GM18508 (cell line): ENCODE measurements around the gene PNKP.
"Not testable (repeated sequence)": the region's sequence is repeated elsewhere in the genome, so short reads cannot be mapped to it uniquely, and the experiment has no call there.

Source experiments
- ATAC-seq: cut with Tn5 transposase; IDR thresholded peaks from one replicate; pipeline ENCODE4 v1.9.1; 2021; ENCODE audit warnings: moderate number of reproducible peaks; ENCODE audit not compliant: insufficient read depth, unreplicated experiment

The PNKP gene

GRCh38 chr19:49829721-49830120, 37.7 kb downstream of the PNKP start:
- no peak for ATAC-seq

- ATAC-seq, result no peak
Observed at GRCh38 chr19:49829200-49829599, 38.2 kb downstream of the PNKP start.

DNA sequence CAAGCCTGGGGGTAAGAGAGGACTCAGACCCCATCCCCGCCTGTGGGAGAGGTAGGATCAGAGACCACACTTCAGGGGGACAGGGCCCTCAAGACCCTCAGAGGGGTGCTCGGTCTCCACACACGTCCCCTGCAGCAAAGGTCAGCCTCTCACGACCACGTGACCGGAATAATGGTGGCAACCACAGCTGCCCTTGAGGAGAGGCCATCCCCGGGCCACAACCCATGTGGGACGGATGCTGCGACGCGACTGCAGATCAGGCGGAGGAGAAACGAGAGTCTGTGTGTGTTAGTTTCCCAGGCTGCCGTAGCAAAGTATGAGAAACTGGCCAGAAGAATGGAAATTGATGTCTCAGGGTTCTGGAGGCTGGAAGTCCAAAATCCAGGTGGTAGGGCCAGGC, 40.3 kb downstream of the PNKP start:
- ATAC-seq, result no peak

GRCh38 chr19:49824662-49825061, 42.7 kb downstream of the PNKP start:
- no peak for ATAC-seq

DNA sequence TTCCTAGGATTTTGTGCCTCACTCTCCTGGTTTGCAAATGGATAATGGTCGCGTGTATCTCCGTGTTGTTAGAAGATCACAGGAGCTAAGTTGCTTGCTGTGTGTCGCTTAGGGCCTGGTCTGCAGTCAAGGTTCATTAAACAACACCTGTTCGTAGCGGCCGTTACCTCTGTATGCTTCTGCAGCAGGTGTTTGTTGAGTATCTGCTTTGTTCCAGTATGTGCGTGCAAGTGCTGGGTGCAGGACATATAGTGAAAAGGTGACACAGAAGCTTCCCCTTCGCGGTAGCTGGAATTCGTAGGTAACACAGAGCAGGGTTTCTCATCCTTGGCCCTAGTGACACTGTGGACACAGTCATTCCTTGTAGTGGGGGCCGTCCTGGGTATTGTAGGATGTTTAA, 43.9 kb downstream of the PNKP start:
- ATAC-seq, result no peak

- ATAC-seq, result no peak
Observed at GRCh38 chr19:49820125-49820524, 47.3 kb downstream of the PNKP start.

- not testable (repeated sequence) for ATAC-seq
Observed at GRCh38 chr19:49819452-49820115, 47.8 kb downstream of the PNKP start.

GRCh38 chr19:49818649-49819370, 48.6 kb downstream of the PNKP start:
- ATAC-seq, result no peak

- no peak for ATAC-seq
Observed at GRCh38 chr19:49817964-49818648, 49.3 kb downstream of the PNKP start, which contains the start of gene MED25. MED25 (plus strand) TSS chr19:49818289; CDS start chr19:49818342, 53 bp downstream.

GRCh38 chr19:49816590-49816989, 50.8 kb downstream of the PNKP start:
- no peak for ATAC-seq

DNA sequence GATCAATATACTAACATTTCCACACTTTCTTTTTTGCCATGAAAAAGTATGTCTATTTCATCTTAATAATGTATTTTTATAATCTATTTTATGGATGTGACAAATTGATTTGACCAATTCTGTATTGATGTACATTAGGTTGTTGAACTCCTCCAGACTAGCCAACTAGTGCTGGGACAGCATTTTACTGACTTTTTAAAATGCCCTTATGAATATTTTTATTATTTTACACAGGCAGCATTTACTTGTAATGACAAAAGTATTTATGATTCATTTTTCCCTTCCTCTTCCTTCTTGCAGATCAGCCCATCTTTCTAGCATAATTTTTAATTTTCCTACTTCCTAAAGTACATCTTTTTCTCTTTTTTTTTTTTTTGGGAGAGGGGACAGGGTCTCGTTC, 53.4 kb downstream of the PNKP start:
- no peak for ATAC-seq

- ATAC-seq, result no peak
Observed at GRCh38 chr19:49812997-49813861, 54.1 kb downstream of the PNKP start, which contains the start of gene FUZ. FUZ (minus strand) TSS chr19:49813292; CDS start chr19:49813106, 186 bp downstream.

- ATAC-seq, result no peak
Observed at GRCh38 chr19:49812452-49812996, 54.9 kb downstream of the PNKP start.

- ATAC-seq, result no peak
Observed at GRCh38 chr19:49811328-49811727, 56.0 kb downstream of the PNKP start.
